GM19463 (cell line): ENCODE data around the gene RAB8A.
"Not testable (repeated sequence)": the region's sequence is repeated elsewhere in the genome, so short reads cannot be mapped to it uniquely, and the experiment has no call there.

ENCODE experiments used
- ATAC-seq: cut with Tn5 transposase; IDR thresholded peaks from one replicate; pipeline ENCODE4 v1.9.1; 2021; ENCODE audit warnings: mild to moderate bottlenecking, moderate library complexity; ENCODE audit not compliant: unreplicated experiment

Gene RAB8A

GRCh38 chr19:16077984-16078758 lies 33.5 kb upstream of the RAB8A start:
- ATAC-seq: no peak

- peak; percentile 38 for ATAC-seq
Measured at GRCh38 chr19:16078759-16079707, 32.7 kb upstream of the RAB8A start.

- no peak for ATAC-seq
Measured at GRCh38 chr19:16084067-16084685, 27.5 kb upstream of the RAB8A start.

GRCh38 chr19:16085115-16085514 lies 26.6 kb upstream of the RAB8A start:
- ATAC-seq: no peak

GRCh38 chr19:16087404-16087803 lies 24.3 kb upstream of the RAB8A start:
- not testable (repeated sequence) for ATAC-seq

- ATAC-seq: no peak
Measured at GRCh38 chr19:16087940-16088339, 23.7 kb upstream of the RAB8A start.

- no peak for ATAC-seq
Measured at GRCh38 chr19:16088351-16089009, 23.2 kb upstream of the RAB8A start.

- no peak for ATAC-seq
Measured at GRCh38 chr19:16089010-16089846, 22.5 kb upstream of the RAB8A start.

GRCh38 chr19:16091546-16092475 lies 19.9 kb upstream of the RAB8A start:
- no peak for ATAC-seq

- ATAC-seq: no peak
Measured at GRCh38 chr19:16094360-16095070, 17.2 kb upstream of the RAB8A start.

- ATAC-seq: no peak
Measured at GRCh38 chr19:16095071-16095571, 16.6 kb upstream of the RAB8A start.

- no peak for ATAC-seq
Measured at GRCh38 chr19:16096280-16096855, 15.3 kb upstream of the RAB8A start.

- no peak for ATAC-seq
Measured at GRCh38 chr19:16098416-16098768, 13.3 kb upstream of the RAB8A start.

GRCh38 chr19:16098821-16099220 lies 12.9 kb upstream of the RAB8A start:
- no peak for ATAC-seq

GRCh38 chr19:16099314-16099965 lies 12.2 kb upstream of the RAB8A start:
- ATAC-seq: not testable (repeated sequence)

GRCh38 chr19:16100524-16100923 lies 11.2 kb upstream of the RAB8A start:
- no peak for ATAC-seq

- ATAC-seq: no peak
Measured at GRCh38 chr19:16104722-16105121, 7.0 kb upstream of the RAB8A start.
